ENCODE measurements around the gene SPECC1L.

The SPECC1L gene

GRCh38 chr22:24323695-24324094, 53.1 kb downstream of the SPECC1L start:
- no peak for DNase-seq

- no peak for DNase-seq
Measured at GRCh38 chr22:24324137-24324536, 53.5 kb downstream of the SPECC1L start.

- no peak for DNase-seq
Measured at GRCh38 chr22:24325105-24325757, 54.6 kb downstream of the SPECC1L start.

GRCh38 chr22:24326266-24326665, 55.6 kb downstream of the SPECC1L start:
- no peak for DNase-seq

GRCh38 chr22:24327832-24328231, 57.2 kb downstream of the SPECC1L start:
- DNase-seq, result no peak

- no peak for DNase-seq
Measured at GRCh38 chr22:24329453-24329852, 58.8 kb downstream of the SPECC1L start.

- DNase-seq, result no peak
Measured at GRCh38 chr22:24330636-24331035, 60.0 kb downstream of the SPECC1L start.

GRCh38 chr22:24331468-24332440, 61.1 kb downstream of the SPECC1L start:
- DNase-seq, result no peak

- no peak for DNase-seq
Measured at GRCh38 chr22:24333301-24333700, 62.7 kb downstream of the SPECC1L start.

- no peak for DNase-seq
Measured at GRCh38 chr22:24335496-24335895, 64.9 kb downstream of the SPECC1L start.

GRCh38 chr22:24337894-24338645, 67.4 kb downstream of the SPECC1L start:
- no peak for DNase-seq

- DNase-seq, result no peak
Measured at GRCh38 chr22:24338726-24339451, 68.3 kb downstream of the SPECC1L start.

GRCh38 chr22:24339452-24339747, 68.8 kb downstream of the SPECC1L start:
- DNase-seq, result no peak

- DNase-seq, result no peak
Measured at GRCh38 chr22:24341627-24342026, 71.0 kb downstream of the SPECC1L start.

GRCh38 chr22:24350627-24351026, 80.0 kb downstream of the SPECC1L start:
- DNase-seq, result no peak

- no peak for DNase-seq
Measured at GRCh38 chr22:24353121-24353520, 82.5 kb downstream of the SPECC1L start.

GRCh38 chr22:24355574-24355973, 84.9 kb downstream of the SPECC1L start:
- DNase-seq, result no peak

- DNase-seq, result no peak
Measured at GRCh38 chr22:24357547-24357946, 86.9 kb downstream of the SPECC1L start.

- DNase-seq, result no peak
Measured at GRCh38 chr22:24358105-24358836, 87.6 kb downstream of the SPECC1L start.

GRCh38 chr22:24359452-24360120, 89.0 kb downstream of the SPECC1L start:
- DNase-seq, result no peak

- no peak for DNase-seq
Measured at GRCh38 chr22:24361976-24362646, 91.5 kb downstream of the SPECC1L start.

Data from stimulated activated CD4-positive, alpha-beta T cell treated with anti-CD3 and anti-CD28 coated beads, Interleukin-4, amount 100 ng/mL, for 4 hours (primary cell).